Esophagus muscularis mucosa (tissue), 4 donors: ENCODE data around the gene BLOC1S3.

ENCODE experiments used
- EP300 ChIP-seq: sonication (generic); formaldehyde crosslinking; IDR thresholded peaks from one replicate; pipeline ENCODE4 v1.6.1; 2017; ENCODE audit warnings: antibody characterized with exemption
- POLR2AphosphoS5 ChIP-seq, 2 donors: sonication (generic); formaldehyde crosslinking; IDR thresholded peaks; one replicate each; pipeline ENCODE4 v1.6.1; 2017; ENCODE audit warnings: antibody characterized with exemption in 2 of 2
- TF ChIP-seq, protein P1 (sequence below), 3 experiments: fragments of 200-600 bp in 2 of 3; fragments of 450-650 bp in 1 of 3; sonication (generic) in 2 of 3; IDR thresholded peaks; one replicate each; pipeline ENCODE4 v1.5.1; 2017 to 2019; ENCODE audit warnings: antibody characterized with exemption in 3 of 3, mild to moderate bottlenecking in 2 of 3, moderate library complexity in 1 of 3

DNA sequence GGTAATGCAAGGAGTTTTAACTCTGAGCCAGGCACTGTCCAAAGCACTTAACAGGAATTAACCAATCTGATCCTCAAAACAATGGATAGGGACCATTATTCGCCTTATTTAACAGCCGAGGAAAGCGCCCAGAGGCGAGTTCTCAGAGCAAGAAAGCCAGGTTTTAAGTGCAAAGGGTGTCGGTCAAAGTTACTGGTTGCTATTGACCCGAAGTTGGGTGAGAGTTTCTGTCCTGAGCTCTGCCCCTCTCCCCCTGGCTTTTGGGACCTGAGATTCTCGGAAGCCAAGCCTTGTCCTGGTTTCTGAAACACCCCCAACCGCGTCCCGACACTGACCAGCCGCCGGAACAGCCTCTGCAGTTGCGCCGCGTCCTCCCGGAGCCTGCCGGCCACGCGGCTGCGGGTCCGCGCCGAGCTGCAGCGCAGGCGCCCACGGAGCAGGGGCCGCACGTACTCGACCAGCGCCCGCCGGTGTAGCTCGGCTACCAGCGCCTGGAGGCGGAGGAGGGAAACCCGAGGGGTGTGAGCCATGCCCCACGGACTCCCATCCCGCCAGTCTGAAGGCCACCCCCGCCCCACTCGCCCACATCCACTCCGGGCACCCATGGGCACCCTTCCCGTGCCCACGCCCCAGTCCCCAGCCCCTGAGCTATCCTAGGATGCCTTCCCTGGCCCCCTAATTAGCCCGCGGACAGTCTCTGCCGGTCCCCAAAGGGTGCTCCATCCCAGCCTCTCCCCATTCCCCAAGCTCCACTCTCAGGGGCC, 38.8 kb downstream of the BLOC1S3 start:
- TF ChIP-seq, protein P1, sequence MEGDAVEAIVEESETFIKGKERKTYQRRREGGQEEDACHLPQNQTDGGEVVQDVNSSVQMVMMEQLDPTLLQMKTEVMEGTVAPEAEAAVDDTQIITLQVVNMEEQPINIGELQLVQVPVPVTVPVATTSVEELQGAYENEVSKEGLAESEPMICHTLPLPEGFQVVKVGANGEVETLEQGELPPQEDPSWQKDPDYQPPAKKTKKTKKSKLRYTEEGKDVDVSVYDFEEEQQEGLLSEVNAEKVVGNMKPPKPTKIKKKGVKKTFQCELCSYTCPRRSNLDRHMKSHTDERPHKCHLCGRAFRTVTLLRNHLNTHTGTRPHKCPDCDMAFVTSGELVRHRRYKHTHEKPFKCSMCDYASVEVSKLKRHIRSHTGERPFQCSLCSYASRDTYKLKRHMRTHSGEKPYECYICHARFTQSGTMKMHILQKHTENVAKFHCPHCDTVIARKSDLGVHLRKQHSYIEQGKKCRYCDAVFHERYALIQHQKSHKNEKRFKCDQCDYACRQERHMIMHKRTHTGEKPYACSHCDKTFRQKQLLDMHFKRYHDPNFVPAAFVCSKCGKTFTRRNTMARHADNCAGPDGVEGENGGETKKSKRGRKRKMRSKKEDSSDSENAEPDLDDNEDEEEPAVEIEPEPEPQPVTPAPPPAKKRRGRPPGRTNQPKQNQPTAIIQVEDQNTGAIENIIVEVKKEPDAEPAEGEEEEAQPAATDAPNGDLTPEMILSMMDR (IDR thresholded peaks at IDR 0.05) = no peak
- TF ChIP-seq EP300 (no peak), POLR2AphosphoS5 (IDR thresholded peaks at IDR 0.05) (no peak)
